IMR-90 (cell line): ENCODE results near the gene NTPCR. TPM values are rescaled to one million over a fixed set of nuclear protein-coding genes. Genes with fewer than 3 reads are reported as not detected.

Experiments used
- ATAC-seq: fragments of 200-7000 bp; cut with Tn5 transposase; 2 replicates; pipeline ENCODE4 v1.9.1; 2020; ENCODE audit warnings: low read depth, mild to moderate bottlenecking, moderate library complexity
- BruUV-seq: library from RNA; stranded (reverse); fragments of 400-500 nt; replicated peaks from 2 replicates; lab custom pipeline; 2021; lab: Mats Ljungman, UMichigan
- CTCF ChIA-PET: fragments of 300-600 bp; formaldehyde crosslinking; extraction: SDS; loops from one replicate; lab custom pipeline; 2021; ENCODE audit warnings: antibody characterized with exemption; lab: Yijun Ruan, JAX
- POLR2A ChIA-PET: fragments of 300-600 bp; sonication (Branson Sonifier 250); formaldehyde crosslinking; loops from one replicate; lab custom pipeline; 2022; ENCODE audit warnings: antibody characterized with exemption; ENCODE audit not compliant: unreplicated experiment; lab: Charles Lee
- DNase-seq: peaks from one replicate; pipeline ENCODE4 v3.0.0; 2013
- H2AFZ ChIP-seq: replicated peaks from 2 replicates; pipeline ENCODE3; 2013; ENCODE audit warnings: low read length, mild to moderate bottlenecking; ENCODE audit not compliant: poor library complexity
- H2AK5ac ChIP-seq: 2 replicates; pipeline ENCODE4 v1.6.1; 2013; ENCODE audit warnings: low read depth, low read length, inconsistent platforms
- H2AK9ac ChIP-seq: replicated peaks from 2 replicates; pipeline ENCODE3; 2013; ENCODE audit warnings: mild to moderate bottlenecking, low read depth, low read length, moderate library complexity; ENCODE audit not compliant: poor library complexity
- H2BK120ac ChIP-seq: 2 replicates; pipeline ENCODE4 v1.6.1; 2013; ENCODE audit warnings: low read depth, low read length, inconsistent platforms
- H2BK15ac ChIP-seq: 3 replicates; pipeline ENCODE4 v1.6.1; 2013; ENCODE audit warnings: low read depth, low read length, inconsistent platforms
- H2BK20ac ChIP-seq: 2 replicates; pipeline ENCODE4 v1.6.1; 2013; ENCODE audit warnings: low read depth, mild to moderate bottlenecking, inconsistent platforms, low read length, moderate library complexity
- H2BK5ac ChIP-seq: 2 replicates; pipeline ENCODE4 v1.6.1; 2013; ENCODE audit warnings: mild to moderate bottlenecking, low read depth, low read length, inconsistent platforms; ENCODE audit not compliant: poor library complexity, severe bottlenecking
- H3K14ac ChIP-seq: replicated peaks from 2 replicates; pipeline ENCODE4 v1.6.1; 2013; ENCODE audit warnings: low read depth, low read length, inconsistent platforms
- H3K18ac ChIP-seq: 2 replicates; pipeline ENCODE4 v1.6.1; 2013; ENCODE audit warnings: low read depth, low read length, control low read depth
- H3K23ac ChIP-seq: 2 replicates; pipeline ENCODE4 v1.6.1; 2013; ENCODE audit warnings: low read depth, low read length, inconsistent platforms
- H3K27ac ChIP-seq: 2 replicates; pipeline ENCODE4 v1.5.1; 2013; ENCODE audit warnings: mild to moderate bottlenecking, control low read depth, low read length; ENCODE audit not compliant: insufficient read depth
- H3K27me3 ChIP-seq: 2 replicates; pipeline ENCODE4 v1.6.1; 2013; ENCODE audit warnings: low read length; ENCODE audit not compliant: control insufficient read depth, insufficient read depth
- H3K36me3 ChIP-seq: 2 replicates; pipeline ENCODE4 v1.6.1; 2013; ENCODE audit warnings: low read length, mixed read lengths; ENCODE audit not compliant: control insufficient read depth, insufficient read depth
- H3K4ac ChIP-seq: 2 replicates; pipeline ENCODE4 v1.6.1; 2013; ENCODE audit warnings: low read depth, low read length, inconsistent platforms
- H3K4me1 ChIP-seq: 2 replicates; pipeline ENCODE4 v1.6.1; 2013; ENCODE audit warnings: low read length, mixed read lengths; ENCODE audit not compliant: control insufficient read depth, insufficient read depth
- H3K4me2 ChIP-seq: 2 replicates; pipeline ENCODE4 v1.6.1; 2013; ENCODE audit warnings: low read depth, mild to moderate bottlenecking, control low read depth, low read length, moderate library complexity
- H3K4me3 ChIP-seq: 2 replicates; pipeline ENCODE4 v1.5.1; 2013; ENCODE audit warnings: low read depth, mild to moderate bottlenecking, control low read depth, low read length, moderate library complexity; ENCODE audit not compliant: insufficient read depth
- H3K56ac ChIP-seq: 2 replicates; pipeline ENCODE4 v1.6.1; 2013; ENCODE audit warnings: low read length, inconsistent platforms; ENCODE audit not compliant: insufficient read depth; ENCODE audit errors: extremely low read depth
- H3K79me1 ChIP-seq, 2 experiments: 2 replicates each; pipeline ENCODE4 v1.6.1; 2013; ENCODE audit warnings: low read length in 2 of 2, inconsistent platforms in 1 of 2, low read depth in 1 of 2
- H3K9ac ChIP-seq: 2 replicates; pipeline ENCODE4 v1.6.1; 2013; ENCODE audit warnings: low read depth, low read length, control low read depth
- H3K9me1 ChIP-seq: 2 replicates; pipeline ENCODE4 v1.6.1; 2013; ENCODE audit warnings: low read length, inconsistent platforms; ENCODE audit not compliant: insufficient read depth
- H3K9me3 ChIP-seq: 2 replicates; pipeline ENCODE4 v1.6.1; 2013; ENCODE audit warnings: low read length; ENCODE audit not compliant: control insufficient read depth, insufficient read depth
- H4K20me1 ChIP-seq: 2 replicates; pipeline ENCODE4 v1.6.1; 2013; ENCODE audit warnings: low read length, inconsistent platforms; ENCODE audit not compliant: insufficient read depth
- H4K5ac ChIP-seq: 2 replicates; pipeline ENCODE4 v1.6.1; 2013; ENCODE audit warnings: mild to moderate bottlenecking, low read depth, low read length, control low read depth
- H4K8ac ChIP-seq, 2 experiments: 2 replicates each; pipeline ENCODE4 v1.6.1; 2013; ENCODE audit warnings: low read depth in 2 of 2, low read length in 2 of 2, control low read depth in 1 of 2, inconsistent platforms in 1 of 2
- H4K91ac ChIP-seq: 2 replicates; pipeline ENCODE4 v1.6.1; 2013; ENCODE audit warnings: low read depth, low read length, inconsistent platforms; ENCODE audit not compliant: insufficient read depth
- BHLHE40 ChIP-seq: fragments of 150-350 bp; IDR thresholded peaks from 2 replicates; pipeline ENCODE4 v1.6.1; 2016; ENCODE audit warnings: mild to moderate bottlenecking, low read depth, low read length
- CEBPB ChIP-seq: IDR thresholded peaks from 2 replicates; pipeline ENCODE4 v1.6.1; 2012; ENCODE audit warnings: low read depth, low read length, improper control_type of control experiment
- FOS ChIP-seq: fragments of 150-350 bp; IDR thresholded peaks from 2 replicates; pipeline ENCODE4 v1.6.1; 2016; ENCODE audit warnings: low read depth, low read length
- MAFK ChIP-seq: IDR thresholded peaks from 2 replicates; pipeline ENCODE4 v1.6.1; 2012; ENCODE audit warnings: low read depth, low read length, improper control_type of control experiment
- MAZ ChIP-seq: IDR thresholded peaks from 2 replicates; pipeline ENCODE4 v1.6.1; 2012; ENCODE audit warnings: low read depth, mild to moderate bottlenecking, low read length, improper control_type of control experiment, moderate library complexity, borderline replicate concordance
- MXI1 ChIP-seq: IDR thresholded peaks from 2 replicates; pipeline ENCODE4 v1.6.1; 2012; ENCODE audit warnings: low read depth, mild to moderate bottlenecking, low read length, moderate library complexity, borderline replicate concordance
- RAD21 ChIP-seq: IDR thresholded peaks from 2 replicates; pipeline ENCODE4 v1.6.1; 2012; ENCODE audit warnings: low read length, improper control_type of control experiment
- RCOR1 ChIP-seq: IDR thresholded peaks from 2 replicates; pipeline ENCODE4 v1.6.1; 2012; ENCODE audit warnings: mild to moderate bottlenecking, low read length, improper control_type of control experiment; ENCODE audit not compliant: insufficient replicate concordance
- SMC3 ChIP-seq: fragments of 150-350 bp; IDR thresholded peaks from 2 replicates; pipeline ENCODE4 v1.6.1; 2016; ENCODE audit warnings: low read depth, mild to moderate bottlenecking, antibody characterized with exemption, low read length, moderate library complexity
- WGBS, 2 experiments: methylation state at CpG; one replicate each; pipeline versions ENCODE4 v1.1.5 to v1.1.7; 2013; ENCODE audit warnings: missing lambda C conversion rate in 2 of 2; ENCODE audit not compliant: insufficient read length in 1 of 2; ENCODE audit errors: extremely low coverage in 2 of 2; 5-methylcytosine and 5-hydroxymethylcytosine counted together
- dilution Hi-C: fragments of 300-500 bp; cut with HindIII; formaldehyde crosslinking; loops from one replicate; pipeline ENCODE4 v1.14.3; 2018; ENCODE audit warnings: low sequenced_read_pairs; ENCODE audit not compliant: unreplicated experiment
- in situ Hi-C: fragments of 300-500 bp; cut with MboI; formaldehyde crosslinking; loops from 3 replicates; pipeline ENCODE4 v1.14.3; 2019; ENCODE audit warnings: low sequenced_read_pairs, inconsistent platforms, mixed read lengths
- intact Hi-C: fragments of 100-400 bp; cut with micrococcal nuclease; formaldehyde crosslinking; loops from 2 replicates; pipeline ENCODE4 v1.10.0; 2022
- polyA plus RNA-seq, 3 experiments: library from polyadenylated mRNA; depleted of rRNA; stranded (reverse); fragments of >200 nt; gene quantifications; 2 replicates each; pipeline ENCODE4 v1.2.3, GENCODE V29; 2012; ENCODE audit warnings: low replicate concordance in 1 of 3
- total RNA-seq: library from RNA; depleted of rRNA; stranded (reverse); fragments of >200 nt; gene quantifications from 2 replicates; pipeline ENCODE4 v1.2.3, GENCODE V29; 2012
- TF ChIP-seq, protein P1 (sequence below): fragments of 150-350 bp; IDR thresholded peaks from 2 replicates; pipeline ENCODE4 v1.6.1; 2016; ENCODE audit warnings: low read depth, mild to moderate bottlenecking, low read length, moderate library complexity, borderline replicate concordance
- TF ChIP-seq, protein P2 (sequence below): conservative IDR thresholded peaks from 2 replicates; pipeline ENCODE4 v1.5.1; 2012; ENCODE audit warnings: mild to moderate bottlenecking, low read depth, low read length, improper control_type of control experiment

The NTPCR gene
- total and polyA plus RNA-seq, 2 of the 4 experiments (the other 2 are of a cell fraction), result 13.3 to 16.5 TPM

DNA sequence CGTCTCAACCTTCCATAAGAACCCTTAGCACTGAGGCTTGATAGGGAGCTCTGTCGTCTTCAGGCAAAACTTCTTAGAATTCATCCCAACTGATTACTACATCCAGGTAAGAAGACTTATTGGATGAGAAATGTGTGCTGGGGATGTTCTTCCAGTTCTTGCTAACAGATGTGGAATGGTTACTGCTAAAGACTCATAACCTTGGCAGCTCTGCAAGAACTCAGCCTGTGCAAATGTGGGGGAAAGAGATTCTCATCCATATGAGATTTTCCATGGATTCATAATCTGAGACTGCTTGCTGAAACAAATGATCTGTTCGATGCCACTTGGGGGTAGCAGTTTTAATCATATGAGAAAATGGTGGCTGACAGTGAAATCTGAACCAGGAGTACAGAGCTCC lies 48.2 kb downstream of the NTPCR start:
- CTCF ChIA-PET, result interaction anchor here (0.7 kb wide), 1 partner anchor 278 kb away, joined by 3 read pairs; no protein-coding TSS in a partner anchor
- no CpG with 5 or more reads among the region's 3 CpGs for WGBS, 2 experiments

More for the DNA sequence above, 48.2 kb downstream of the NTPCR start:
- H3K9ac ChIP-seq, result no peak overlapping the region
- no peak overlapping the region for H2BK120ac ChIP-seq
- H3K4me3 ChIP-seq, result no peak overlapping the region
- no peak overlapping the region for H3K4me2 ChIP-seq
- in situ Hi-C loops (no loop called here), dilution Hi-C loops (no loop called here), intact Hi-C loops (no loop called here)
- H4K8ac ChIP-seq, result no peak overlapping the region
- H4K91ac ChIP-seq, result no peak overlapping the region
- no peaks in the 10 kb centered on the region for H3K79me1 ChIP-seq
- POLR2A ChIA-PET, result no interaction called here
- H3K27ac ChIP-seq, result no peak overlapping the region
- H4K5ac ChIP-seq, result no peak overlapping the region
- H3K4ac ChIP-seq, result no peak overlapping the region
- no peak overlapping the region for H2AK9ac ChIP-seq
- no peak overlapping the region for H2BK15ac ChIP-seq
- ATAC-seq (no peak), DNase-seq (peak; percentile 40)
- no peak overlapping the region for H3K56ac ChIP-seq
- H4K20me1 ChIP-seq, result no peaks in the 10 kb centered on the region
- no peak overlapping the region for H3K18ac ChIP-seq
- H3K14ac ChIP-seq, result no peak overlapping the region
- no peaks in the 10 kb centered on the region for H3K27me3 ChIP-seq
- peaks cover 4% of the 10 kb centered on the region; the same call in 1 of the 2 replicates for H3K9me3 ChIP-seq
- no peak overlapping the region for H2BK20ac ChIP-seq
- no peak overlapping the region for H2AFZ ChIP-seq
- H3K9me1 ChIP-seq, result peaks cover 3% of the 10 kb centered on the region; the same call in 1 of the 2 replicates
- H3K4me1 ChIP-seq, result no peaks in the 10 kb centered on the region
- no peak overlapping the region for H2BK5ac ChIP-seq
- TF ChIP-seq FOS (no peak), MXI1 (no peak), BHLHE40 (no peak), RCOR1 (no peak), RAD21 (no peak), CEBPB (no peak), SMC3 (no peak), MAFK (no peak), MAZ (no peak)
- TF ChIP-seq, protein P1, sequence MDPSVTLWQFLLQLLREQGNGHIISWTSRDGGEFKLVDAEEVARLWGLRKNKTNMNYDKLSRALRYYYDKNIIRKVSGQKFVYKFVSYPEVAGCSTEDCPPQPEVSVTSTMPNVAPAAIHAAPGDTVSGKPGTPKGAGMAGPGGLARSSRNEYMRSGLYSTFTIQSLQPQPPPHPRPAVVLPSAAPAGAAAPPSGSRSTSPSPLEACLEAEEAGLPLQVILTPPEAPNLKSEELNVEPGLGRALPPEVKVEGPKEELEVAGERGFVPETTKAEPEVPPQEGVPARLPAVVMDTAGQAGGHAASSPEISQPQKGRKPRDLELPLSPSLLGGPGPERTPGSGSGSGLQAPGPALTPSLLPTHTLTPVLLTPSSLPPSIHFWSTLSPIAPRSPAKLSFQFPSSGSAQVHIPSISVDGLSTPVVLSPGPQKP, result no peak
- TF ChIP-seq, protein P2, sequence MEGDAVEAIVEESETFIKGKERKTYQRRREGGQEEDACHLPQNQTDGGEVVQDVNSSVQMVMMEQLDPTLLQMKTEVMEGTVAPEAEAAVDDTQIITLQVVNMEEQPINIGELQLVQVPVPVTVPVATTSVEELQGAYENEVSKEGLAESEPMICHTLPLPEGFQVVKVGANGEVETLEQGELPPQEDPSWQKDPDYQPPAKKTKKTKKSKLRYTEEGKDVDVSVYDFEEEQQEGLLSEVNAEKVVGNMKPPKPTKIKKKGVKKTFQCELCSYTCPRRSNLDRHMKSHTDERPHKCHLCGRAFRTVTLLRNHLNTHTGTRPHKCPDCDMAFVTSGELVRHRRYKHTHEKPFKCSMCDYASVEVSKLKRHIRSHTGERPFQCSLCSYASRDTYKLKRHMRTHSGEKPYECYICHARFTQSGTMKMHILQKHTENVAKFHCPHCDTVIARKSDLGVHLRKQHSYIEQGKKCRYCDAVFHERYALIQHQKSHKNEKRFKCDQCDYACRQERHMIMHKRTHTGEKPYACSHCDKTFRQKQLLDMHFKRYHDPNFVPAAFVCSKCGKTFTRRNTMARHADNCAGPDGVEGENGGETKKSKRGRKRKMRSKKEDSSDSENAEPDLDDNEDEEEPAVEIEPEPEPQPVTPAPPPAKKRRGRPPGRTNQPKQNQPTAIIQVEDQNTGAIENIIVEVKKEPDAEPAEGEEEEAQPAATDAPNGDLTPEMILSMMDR, result no peak
- H3K36me3 ChIP-seq, result peaks cover 24% of the 10 kb centered on the region
- H2AK5ac ChIP-seq, result no peak overlapping the region
- BruUV-seq, result no TSS peak
- no peak overlapping the region for H3K23ac ChIP-seq
